GM20431 (cell line): ENCODE measurements around the gene MACROD1.

Experiments used
- in situ Hi-C: fragments of 300-500 bp; cut with MseI, MboI; formaldehyde crosslinking; loops from one replicate; pipeline ENCODE4 v1.15.0; 2020; ENCODE audit warnings: low sequenced_read_pairs; ENCODE audit not compliant: unreplicated experiment

Gene MACROD1

GRCh38 chr11:64118876-64119665 is 46.8 kb downstream of the MACROD1 start:
- in situ Hi-C loops, result no loop called here

GRCh38 chr11:64117763-64118459 is 48.0 kb downstream of the MACROD1 start:
- in situ Hi-C loops, result no loop called here

- in situ Hi-C loops, result no loop called here
Measured at GRCh38 chr11:64115531-64116522, 50.1 kb downstream of the MACROD1 start.

- in situ Hi-C loops, result no loop called here
Measured at GRCh38 chr11:64114231-64114630, 51.7 kb downstream of the MACROD1 start.

GRCh38 chr11:64113462-64113780 is 52.5 kb downstream of the MACROD1 start:
- in situ Hi-C loops, result no loop called here

- in situ Hi-C loops, result no loop called here
Measured at GRCh38 chr11:64112771-64113461, 53.0 kb downstream of the MACROD1 start.

- in situ Hi-C loops, result no loop called here
Measured at GRCh38 chr11:64110465-64111375, 55.2 kb downstream of the MACROD1 start.

GRCh38 chr11:64109332-64109731 is 56.6 kb downstream of the MACROD1 start:
- in situ Hi-C loops, result no loop called here

GRCh38 chr11:64107303-64107702 is 58.6 kb downstream of the MACROD1 start:
- in situ Hi-C loops, result no loop called here

- in situ Hi-C loops, result no loop called here
Measured at GRCh38 chr11:64104632-64105031, 61.3 kb downstream of the MACROD1 start.

GRCh38 chr11:64103277-64103985 is 62.5 kb downstream of the MACROD1 start:
- in situ Hi-C loops, result no loop called here

- in situ Hi-C loops, result no loop called here
Measured at GRCh38 chr11:64102005-64102738, 63.7 kb downstream of the MACROD1 start.

GRCh38 chr11:64101461-64101860 is 64.5 kb downstream of the MACROD1 start:
- in situ Hi-C loops, result no loop called here

- in situ Hi-C loops, result no loop called here
Measured at GRCh38 chr11:64100782-64101353, 65.0 kb downstream of the MACROD1 start.

- in situ Hi-C loops, result no loop called here
Measured at GRCh38 chr11:64100360-64100759, 65.6 kb downstream of the MACROD1 start.

- in situ Hi-C loops, result no loop called here
Measured at GRCh38 chr11:64099436-64099835, 66.5 kb downstream of the MACROD1 start.

- in situ Hi-C loops, result no loop called here
Measured at GRCh38 chr11:64098318-64098831, 67.5 kb downstream of the MACROD1 start.
